ENCODE measurements around the gene LRBA. TPM values are rescaled to one million over a fixed set of nuclear protein-coding genes. Genes with fewer than 3 reads are reported as not detected.
A peak's percentile ranks its signal among the peaks of the same experiment; 100 is the strongest.

Gene LRBA
- polyA plus RNA-seq, 1 of the 3 experiments (the other 2 are of a cell fraction): 11.4 TPM

DNA sequence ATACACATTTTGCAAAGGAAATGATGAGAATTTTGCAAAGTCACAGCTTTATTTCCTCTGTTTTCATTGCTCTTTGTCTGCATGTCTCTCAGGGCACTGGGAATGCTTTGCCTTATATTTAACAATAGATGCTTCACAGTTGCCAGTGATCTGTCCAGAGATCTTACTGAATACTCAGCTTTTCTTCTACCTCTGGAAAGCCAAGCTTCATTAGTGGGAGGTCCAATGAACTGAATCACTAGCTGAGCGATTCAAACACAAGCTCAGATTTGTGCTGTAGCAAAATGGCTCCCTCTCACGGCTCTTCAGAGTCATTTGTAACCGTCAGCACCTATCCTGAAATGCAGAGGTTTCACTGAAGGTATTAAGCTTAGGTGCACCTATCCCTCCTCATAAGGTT is 797.9 kb downstream of the LRBA start (continued):
- TF ChIP-seq RFX5 (IDR thresholded peaks at IDR 0.05; ENCODE audit: low read length) (no peak), TCF12 (IDR thresholded peaks at IDR 0.05) (peak; percentile 28; the same call in 1 of the 2 replicates), YY1 (IDR thresholded peaks at IDR 0.05; ENCODE audit: low read depth) (no peak), EZH2phosphoT487 (IDR thresholded peaks at IDR 0.05; ENCODE audit: borderline replicate concordance, low read depth) (no peak), PBX3 (IDR thresholded peaks at IDR 0.05) (peak; percentile 40; the same call in 1 of the 2 replicates)
- TF ChIP-seq, protein P1, sequence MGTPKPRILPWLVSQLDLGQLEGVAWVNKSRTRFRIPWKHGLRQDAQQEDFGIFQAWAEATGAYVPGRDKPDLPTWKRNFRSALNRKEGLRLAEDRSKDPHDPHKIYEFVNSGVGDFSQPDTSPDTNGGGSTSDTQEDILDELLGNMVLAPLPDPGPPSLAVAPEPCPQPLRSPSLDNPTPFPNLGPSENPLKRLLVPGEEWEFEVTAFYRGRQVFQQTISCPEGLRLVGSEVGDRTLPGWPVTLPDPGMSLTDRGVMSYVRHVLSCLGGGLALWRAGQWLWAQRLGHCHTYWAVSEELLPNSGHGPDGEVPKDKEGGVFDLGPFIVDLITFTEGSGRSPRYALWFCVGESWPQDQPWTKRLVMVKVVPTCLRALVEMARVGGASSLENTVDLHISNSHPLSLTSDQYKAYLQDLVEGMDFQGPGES (IDR thresholded peaks at IDR 0.05; ENCODE audit: low read depth, low read length): no peak
- TF ChIP-seq, protein P2, sequence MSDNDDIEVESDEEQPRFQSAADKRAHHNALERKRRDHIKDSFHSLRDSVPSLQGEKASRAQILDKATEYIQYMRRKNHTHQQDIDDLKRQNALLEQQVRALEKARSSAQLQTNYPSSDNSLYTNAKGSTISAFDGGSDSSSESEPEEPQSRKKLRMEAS (IDR thresholded peaks at IDR 0.05; ENCODE audit: low read depth): no peak

DNA sequence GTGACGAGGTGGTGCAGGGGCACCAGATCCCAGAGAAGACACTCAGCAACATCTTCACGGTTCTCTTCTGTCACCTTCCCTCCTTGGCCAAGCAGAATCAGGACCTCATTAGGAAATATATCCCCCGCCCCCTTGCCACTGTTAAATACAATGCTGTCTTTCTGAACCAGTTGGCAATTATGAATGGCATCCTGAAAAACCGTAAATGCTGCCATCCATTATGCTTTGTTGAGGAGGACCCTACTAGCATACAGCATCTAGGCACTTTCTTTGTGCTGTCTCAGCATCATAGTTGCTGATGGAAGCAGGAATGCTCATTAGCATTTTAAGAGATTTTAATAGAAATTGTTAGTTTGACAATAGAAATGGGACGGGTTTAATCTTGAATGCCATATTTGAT is 798.4 kb downstream of the LRBA start:
- no peak for DNase-seq
- CTCF ChIA-PET: interaction anchor here (1.1 to 4.2 kb wide), 9 partner anchors 7 to 235 kb away, joined by 3 to 20 read pairs (median 4); no protein-coding TSS in a partner anchor
- H3K4me1 ChIP-seq (ENCODE audit: control insufficient read depth in 1 of 2, insufficient read depth in 2 of 2, low read depth in 1 of 2, low read length in 1 of 2): peaks cover 0 to 22% of the 10 kb centered on the region in 2 experiments; a peak in 3 of 4 replicates
- peak overlapping the region; percentile 6; the same call in 1 of the 2 replicates for H3K9ac ChIP-seq
- H3K27ac ChIP-seq (ENCODE audit: low read depth in 2 of 2, low read length in 1 of 2): peak overlapping the region; percentile 50 to 56; a peak in 3 of 4 replicates
- peaks cover 5% of the 10 kb centered on the region; the same call in 1 of the 2 replicates for H3K79me2 ChIP-seq (ENCODE audit: insufficient read depth)
- peaks cover 3 to 19% of the 10 kb centered on the region in 2 experiments for H3K36me3 ChIP-seq (replicated peaks in 1 of 2; ENCODE audit: control insufficient read depth in 1 of 2, insufficient read depth in 2 of 2, low read length in 1 of 2)
- no peaks in the 10 kb centered on the region for H3K27me3 ChIP-seq (ENCODE audit: insufficient read depth)
- H2AFZ ChIP-seq (ENCODE audit: low read depth): no peak overlapping the region
- TF ChIP-seq ELF1 (IDR thresholded peaks at IDR 0.05) (no peak), MEF2A (IDR thresholded peaks at IDR 0.05; ENCODE audit: borderline replicate concordance, low read depth) (no peak), CTCF (IDR thresholded peaks at IDR 0.05) (no peak), EP300 (IDR thresholded peaks at IDR 0.05; ENCODE audit: borderline replicate concordance in 1 of 2, low read depth in 1 of 2, low read length in 1 of 2) (no peak), FOSL2 (IDR thresholded peaks at IDR 0.05; ENCODE audit: borderline replicate concordance, low read depth) (no peak)
- TF ChIP-seq, protein P2 (IDR thresholded peaks at IDR 0.05; ENCODE audit: low read depth): no peak
- H4K20me1 ChIP-seq (ENCODE audit: insufficient read depth): no peaks in the 10 kb centered on the region
- no peaks in the 10 kb centered on the region for H3K9me2 ChIP-seq
- POLR2A ChIA-PET: no interaction called here
- peaks cover 12% of the 10 kb centered on the region for H3F3A ChIP-seq (replicated peaks; ENCODE audit: insufficient read depth)
- no peak overlapping the region for H3K4me3 ChIP-seq (ENCODE audit: low read depth in 2 of 2, low read length in 1 of 2)
- H3K4me2 ChIP-seq: 0 out of 2 replicates have a peak overlapping the region, but pooled peaks have one; percentile 19
- WGBS (ENCODE audit: low lambda C conversion rate): 86% methylated on average over 5 of the region's 5 CpGs
- no peaks in the 10 kb centered on the region for H3K9me3 ChIP-seq

All from SK-N-SH (cell line).